ENCODE measurements around the gene S1PR5. TPM values are rescaled to one million over a fixed set of nuclear protein-coding genes. Genes with fewer than 3 reads are reported as not detected.

S1PR5 gene, protein sequence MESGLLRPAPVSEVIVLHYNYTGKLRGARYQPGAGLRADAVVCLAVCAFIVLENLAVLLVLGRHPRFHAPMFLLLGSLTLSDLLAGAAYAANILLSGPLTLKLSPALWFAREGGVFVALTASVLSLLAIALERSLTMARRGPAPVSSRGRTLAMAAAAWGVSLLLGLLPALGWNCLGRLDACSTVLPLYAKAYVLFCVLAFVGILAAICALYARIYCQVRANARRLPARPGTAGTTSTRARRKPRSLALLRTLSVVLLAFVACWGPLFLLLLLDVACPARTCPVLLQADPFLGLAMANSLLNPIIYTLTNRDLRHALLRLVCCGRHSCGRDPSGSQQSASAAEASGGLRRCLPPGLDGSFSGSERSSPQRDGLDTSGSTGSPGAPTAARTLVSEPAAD
- not detected for total RNA-seq (ENCODE audit: unreplicated experiment)
- long read RNA-seq: 0 reads

DNA sequence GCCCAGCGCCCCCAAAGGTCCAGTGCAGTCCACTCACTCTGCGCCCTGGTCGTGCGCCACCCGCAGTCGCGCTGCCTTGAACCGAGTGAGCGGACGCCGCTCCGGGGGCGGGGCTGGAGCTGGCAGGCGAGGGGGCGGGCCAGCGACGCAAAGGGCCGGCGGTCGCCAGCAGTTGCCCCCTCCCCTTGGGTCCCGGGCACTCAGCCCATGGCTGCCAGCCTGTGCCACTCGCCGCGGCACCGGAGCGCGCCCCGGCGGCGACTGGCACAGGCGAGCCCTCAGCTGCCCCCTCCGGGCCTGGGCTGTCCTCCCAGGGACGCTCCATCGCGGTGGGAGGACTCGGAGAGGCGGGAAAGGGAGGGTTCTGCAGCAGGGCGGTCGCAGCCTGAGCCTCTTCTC is at the start of gene S1PR5:
Gene S1PR5 (minus strand): TSS at position 87 of the 399 bp plus-strand sequence. CDS start 2,436 bp downstream, outside the sequence.
- Mint-ChIP-seq H3K27ac (ENCODE audit: unreplicated experiment) (no peak within 1 kb of the TSS), H3K9me3 (ENCODE audit: unreplicated experiment) (no peaks in the 10 kb centered on the region), H3K27me3 (ENCODE audit: unreplicated experiment) (peaks cover 42% of the 10 kb centered on the region), H3K4me3 (ENCODE audit: unreplicated experiment) (peak within 1 kb of the TSS; percentile 68), H3K36me3 (ENCODE audit: low read depth, unreplicated experiment) (peaks cover 7% of the 10 kb centered on the region), H3K4me1 (ENCODE audit: unreplicated experiment) (peaks cover 18% of the 10 kb centered on the region)
- TF ChIP-seq, protein P1, sequence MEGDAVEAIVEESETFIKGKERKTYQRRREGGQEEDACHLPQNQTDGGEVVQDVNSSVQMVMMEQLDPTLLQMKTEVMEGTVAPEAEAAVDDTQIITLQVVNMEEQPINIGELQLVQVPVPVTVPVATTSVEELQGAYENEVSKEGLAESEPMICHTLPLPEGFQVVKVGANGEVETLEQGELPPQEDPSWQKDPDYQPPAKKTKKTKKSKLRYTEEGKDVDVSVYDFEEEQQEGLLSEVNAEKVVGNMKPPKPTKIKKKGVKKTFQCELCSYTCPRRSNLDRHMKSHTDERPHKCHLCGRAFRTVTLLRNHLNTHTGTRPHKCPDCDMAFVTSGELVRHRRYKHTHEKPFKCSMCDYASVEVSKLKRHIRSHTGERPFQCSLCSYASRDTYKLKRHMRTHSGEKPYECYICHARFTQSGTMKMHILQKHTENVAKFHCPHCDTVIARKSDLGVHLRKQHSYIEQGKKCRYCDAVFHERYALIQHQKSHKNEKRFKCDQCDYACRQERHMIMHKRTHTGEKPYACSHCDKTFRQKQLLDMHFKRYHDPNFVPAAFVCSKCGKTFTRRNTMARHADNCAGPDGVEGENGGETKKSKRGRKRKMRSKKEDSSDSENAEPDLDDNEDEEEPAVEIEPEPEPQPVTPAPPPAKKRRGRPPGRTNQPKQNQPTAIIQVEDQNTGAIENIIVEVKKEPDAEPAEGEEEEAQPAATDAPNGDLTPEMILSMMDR (IDR thresholded peaks at IDR 0.05; ENCODE audit: unreplicated experiment): no peak
- no peak for DNase-seq (ENCODE audit: low spot score)

DNA sequence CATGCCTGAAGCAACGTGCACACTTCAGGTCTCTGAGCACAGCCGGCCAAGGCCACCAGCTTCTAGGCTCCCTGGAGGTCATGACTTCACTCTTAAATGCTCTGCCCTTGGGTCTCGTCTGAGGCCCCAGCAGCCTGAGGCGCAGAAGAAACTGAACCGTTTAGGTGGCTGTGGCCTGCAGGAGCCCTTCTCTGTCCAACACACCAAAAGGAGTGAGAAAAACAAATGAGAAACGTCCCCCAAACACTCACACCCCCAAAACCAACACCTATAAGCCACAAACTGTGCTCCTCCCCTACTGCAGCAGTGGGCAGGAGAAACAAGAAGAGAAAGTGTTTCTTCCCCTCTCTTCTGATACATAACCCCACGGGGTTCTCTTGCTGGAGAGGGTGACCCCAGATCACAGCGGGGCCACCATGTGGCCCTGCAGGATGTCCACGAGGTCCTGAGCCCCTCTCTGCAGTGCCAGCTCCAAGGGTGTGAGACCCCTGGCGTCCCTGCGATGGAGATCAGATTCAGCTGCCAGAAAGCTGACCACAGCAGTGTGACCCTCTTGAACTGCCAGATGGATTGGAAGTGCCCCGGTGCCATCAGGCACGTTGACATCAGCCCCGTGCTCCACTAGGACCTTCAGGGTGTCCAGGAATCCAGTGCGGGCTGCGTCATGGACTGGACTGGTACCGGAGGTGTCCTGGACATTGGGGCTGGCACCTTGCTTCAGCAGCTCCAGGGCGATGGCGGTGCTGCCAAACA is 49.6 kb upstream of the S1PR5 start:
- no peak for DNase-seq (ENCODE audit: low spot score)
- Mint-ChIP-seq H3K27me3 (ENCODE audit: unreplicated experiment) (peaks cover 11% of the 10 kb centered on the region), H3K9me3 (ENCODE audit: unreplicated experiment) (no peaks in the 10 kb centered on the region), H3K27ac (ENCODE audit: unreplicated experiment) (peak overlapping the region; percentile 79), H3K36me3 (ENCODE audit: low read depth, unreplicated experiment) (peaks cover 17% of the 10 kb centered on the region), H3K4me3 (ENCODE audit: unreplicated experiment) (peak overlapping the region; percentile 93), H3K4me1 (ENCODE audit: unreplicated experiment) (peaks cover 34% of the 10 kb centered on the region)
- TF ChIP-seq, protein P1 (IDR thresholded peaks at IDR 0.05; ENCODE audit: unreplicated experiment): no peak

DNA sequence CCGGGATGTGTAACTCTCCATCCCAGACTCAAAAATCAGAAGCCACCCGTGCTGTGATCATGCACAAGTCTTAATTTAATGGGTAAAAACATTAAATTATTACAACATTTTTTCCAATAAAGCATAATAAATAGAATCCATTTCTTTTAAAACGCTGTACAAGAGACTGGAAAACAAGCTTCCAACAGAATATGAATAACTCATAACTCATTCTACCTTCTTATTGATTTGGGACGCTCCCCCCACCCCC is 49.1 kb upstream of the S1PR5 start:
- Mint-ChIP-seq H3K27me3 (ENCODE audit: unreplicated experiment) (peaks cover 11% of the 10 kb centered on the region), H3K9me3 (ENCODE audit: unreplicated experiment) (no peaks in the 10 kb centered on the region), H3K27ac (ENCODE audit: unreplicated experiment) (peak overlapping the region; percentile 79), H3K4me3 (ENCODE audit: unreplicated experiment) (peak overlapping the region; percentile 93), H3K4me1 (ENCODE audit: unreplicated experiment) (peaks cover 34% of the 10 kb centered on the region), H3K36me3 (ENCODE audit: low read depth, unreplicated experiment) (peaks cover 20% of the 10 kb centered on the region)
- no peak for DNase-seq (ENCODE audit: low spot score)
- TF ChIP-seq, protein P1 (IDR thresholded peaks at IDR 0.05; ENCODE audit: unreplicated experiment): no peak

DNA sequence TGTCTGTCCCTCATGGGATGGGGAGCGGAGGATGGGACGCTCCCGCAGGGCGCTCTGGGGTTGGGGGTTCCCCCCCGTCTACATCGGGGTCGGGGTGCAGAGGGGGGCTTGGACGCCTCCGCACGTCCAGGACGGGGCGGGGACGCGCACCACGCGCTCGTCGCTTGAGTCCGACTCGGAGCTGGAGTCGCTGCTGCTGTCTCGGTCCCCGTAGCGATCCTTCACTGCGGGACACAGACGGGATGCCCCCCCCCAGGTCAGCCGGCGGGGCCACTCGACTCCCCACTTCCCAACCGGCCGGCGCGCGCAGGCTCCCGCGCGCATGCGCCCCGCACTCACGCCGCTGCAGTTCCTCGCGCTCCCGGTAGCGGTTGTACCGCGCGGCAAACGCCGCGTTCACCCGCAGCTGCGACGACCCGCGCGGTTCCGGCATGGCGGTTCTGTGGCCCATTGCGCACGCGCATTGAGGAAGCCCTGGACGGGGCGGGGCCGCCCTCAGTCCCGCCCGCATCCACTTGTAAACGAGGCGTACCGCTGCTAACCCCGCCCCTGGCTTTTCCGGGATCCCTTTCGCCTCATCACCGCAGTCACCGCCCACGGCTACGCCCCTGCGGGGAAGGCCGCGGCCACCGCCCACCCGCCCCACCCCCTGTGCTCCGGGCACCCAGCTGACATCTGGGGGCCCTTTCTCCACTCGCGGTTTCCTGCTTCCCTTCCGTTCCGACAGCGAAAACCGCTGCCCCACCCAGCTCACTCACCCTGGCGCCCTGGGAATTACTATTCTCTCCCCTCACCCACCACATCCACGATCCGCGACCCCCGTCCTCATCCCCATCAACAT is 48.5 kb upstream of the S1PR5 start, which contains the start of gene KRI1:
Gene KRI1 (minus strand): TSS at position 444 of the 841 bp plus-strand sequence. CDS start 11 bp downstream, at position 433.
- H3K4me3 Mint-ChIP-seq (ENCODE audit: unreplicated experiment): peak within 1 kb of the TSS; percentile 95
- H3K36me3 Mint-ChIP-seq (ENCODE audit: low read depth, unreplicated experiment): peaks cover 25% of the 10 kb centered on the region
- DNase-seq (ENCODE audit: low spot score): peak; percentile 98
- H3K4me1 Mint-ChIP-seq (ENCODE audit: unreplicated experiment): peaks cover 34% of the 10 kb centered on the region
- TF ChIP-seq, protein P1 (IDR thresholded peaks at IDR 0.05; ENCODE audit: unreplicated experiment): peak; percentile 52
- H3K27ac Mint-ChIP-seq (ENCODE audit: unreplicated experiment): peak within 1 kb of the TSS; percentile 79
- H3K27me3 Mint-ChIP-seq (ENCODE audit: unreplicated experiment): peaks cover 11% of the 10 kb centered on the region
- H3K9me3 Mint-ChIP-seq (ENCODE audit: unreplicated experiment): no peaks in the 10 kb centered on the region

All from endothelial cell (in vitro differentiated cells).